Raji (cell line): ENCODE results near the gene TSNAX.

ENCODE experiments used
- POLR2A ChIP-seq: IDR thresholded peaks from 2 replicates; pipeline ENCODE4 v1.6.1; 2011; ENCODE audit warnings: low read depth, low read length, control low read depth; ENCODE audit not compliant: insufficient read depth

Gene TSNAX

GRCh38 chr1:231601824-231602672, 73.6 kb downstream of the TSNAX start:
- TF ChIP-seq POLR2A, result no peak

- TF ChIP-seq POLR2A, result no peak
Observed at GRCh38 chr1:231602673-231602984, 74.2 kb downstream of the TSNAX start.

- no peak for TF ChIP-seq POLR2A
Observed at GRCh38 chr1:231603598-231604275, 75.3 kb downstream of the TSNAX start.

GRCh38 chr1:231604276-231604621, 75.8 kb downstream of the TSNAX start:
- no peak for TF ChIP-seq POLR2A

GRCh38 chr1:231605149-231606100, 77.0 kb downstream of the TSNAX start:
- no peak for TF ChIP-seq POLR2A

GRCh38 chr1:231606712-231607111, 78.2 kb downstream of the TSNAX start:
- no peak for TF ChIP-seq POLR2A

- no peak for TF ChIP-seq POLR2A
Observed at GRCh38 chr1:231610388-231610787, 81.9 kb downstream of the TSNAX start.

- TF ChIP-seq POLR2A, result no peak
Observed at GRCh38 chr1:231611111-231611510, 82.6 kb downstream of the TSNAX start.

- TF ChIP-seq POLR2A, result no peak
Observed at GRCh38 chr1:231611851-231612250, 83.4 kb downstream of the TSNAX start.

- no peak for TF ChIP-seq POLR2A
Observed at GRCh38 chr1:231612393-231613089, 84.1 kb downstream of the TSNAX start.

GRCh38 chr1:231613419-231614349, 85.2 kb downstream of the TSNAX start:
- TF ChIP-seq POLR2A, result no peak
